B cell (primary cell): ENCODE data around the gene S1PR3. TPM values are rescaled to one million over a fixed set of nuclear protein-coding genes. Genes with fewer than 3 reads are reported as not detected.

Experiments
- ATAC-seq: fragments of 200-7000 bp; cut with Tn5 transposase; one replicate; pipeline ENCODE4 v1.10.0; 2021; ENCODE audit warnings: low read depth, mild to moderate bottlenecking, moderate number of reproducible peaks, moderate library complexity
- CTCF ChIA-PET: fragments of 350-600 bp; sonication (Branson Sonifier 250); formaldehyde crosslinking; loops from one replicate; lab custom pipeline; 2021; ENCODE audit warnings: antibody characterized with exemption, inconsistent platforms; lab: Charles Lee
- POLR2A ChIA-PET: fragments of 350-600 bp; sonication (Branson Sonifier 250); formaldehyde crosslinking; loops from one replicate; lab custom pipeline; 2021; ENCODE audit warnings: antibody characterized with exemption; lab: Charles Lee
- DNase-seq: peaks from one replicate; pipeline ENCODE4 v3.0.0; 2013
- H2AFZ ChIP-seq: 2 replicates; pipeline ENCODE4 v1.6.1; 2012; ENCODE audit warnings: mild to moderate bottlenecking, low read depth, low read length; ENCODE audit not compliant: insufficient read depth, poor library complexity, severe bottlenecking
- H3K27ac ChIP-seq, 2 donors: 1 replicate in 1 of 2; 2 replicates in 1 of 2; pipeline ENCODE4 v1.5.1; 2012 to 2013; ENCODE audit warnings: low read length in 2 of 2, mild to moderate bottlenecking in 2 of 2, moderate library complexity in 1 of 2
- H3K27me3 ChIP-seq, 4 experiments: fragments of 200-600 bp in 1 of 4; sonication (generic) in 1 of 4; replicated peaks in 1 of 4; 1 replicate in 2 of 4; 2 replicates in 2 of 4; pipeline versions ENCODE4 v1.6.1 to v1.7.0; 2013 to 2016; ENCODE audit warnings: low read length in 3 of 4, mild to moderate bottlenecking in 2 of 4, mixed read lengths in 1 of 4, moderate library complexity in 1 of 4; ENCODE audit not compliant: insufficient read depth in 4 of 4, control insufficient read depth in 3 of 4; ENCODE audit errors: control extremely low read depth in 1 of 4
- H3K36me3 ChIP-seq, 2 experiments: replicated peaks in 1 of 2; 1 replicate in 1 of 2; 2 replicates in 1 of 2; pipeline versions ENCODE4 v1.6.1 to v1.7.1; 2013; ENCODE audit warnings: low read length in 1 of 2; ENCODE audit not compliant: insufficient read depth in 2 of 2, control insufficient read depth in 1 of 2; ENCODE audit errors: control extremely low read depth in 1 of 2, extremely low read depth in 1 of 2
- H3K4me1 ChIP-seq, 2 donors: fragments of 200-600 bp in 1 of 2; sonication (generic) in 1 of 2; 1 replicate in 1 of 2; 2 replicates in 1 of 2; pipeline versions ENCODE4 v1.5.1 to v1.6.1; 2013 to 2017; ENCODE audit warnings: low read length in 2 of 2; ENCODE audit not compliant: control insufficient read depth in 2 of 2, insufficient read depth in 2 of 2
- H3K4me2 ChIP-seq: replicated peaks from 2 replicates; pipeline ENCODE3; 2012; ENCODE audit warnings: mild to moderate bottlenecking, low read depth, low read length; ENCODE audit not compliant: poor library complexity, severe bottlenecking
- H3K4me3 ChIP-seq, 5 experiments: fragments of 200-600 bp in 1 of 5; sonication (generic) in 1 of 5; 1 replicate in 3 of 5; 2 replicates in 2 of 5; pipeline versions ENCODE4 v1.5.1 to v1.7.0; 2011 to 2016; ENCODE audit warnings: low read length in 4 of 5, mild to moderate bottlenecking in 4 of 5, low read depth in 2 of 5, control low read depth in 1 of 5, moderate library complexity in 1 of 5; ENCODE audit not compliant: insufficient read depth in 1 of 5; ENCODE audit errors: control extremely low read depth in 1 of 5, extremely low read depth in 1 of 5
- H3K79me2 ChIP-seq: fragments of 200-600 bp; sonication (generic); one replicate; pipeline ENCODE4 v1.6.0; 2016; ENCODE audit warnings: low read length; ENCODE audit not compliant: control insufficient read depth, insufficient read depth
- H3K9ac ChIP-seq: fragments of 200-600 bp; sonication (generic); 2 replicates; pipeline ENCODE4 v1.6.1; 2017; ENCODE audit warnings: mild to moderate bottlenecking, low read length, moderate library complexity
- H3K9me3 ChIP-seq, 3 donors: one replicate each; pipeline versions ENCODE4 v1.6.1 to v1.7.1; 2013; ENCODE audit warnings: low read length in 2 of 3; ENCODE audit not compliant: control insufficient read depth in 2 of 3, insufficient read depth in 1 of 3; ENCODE audit errors: control extremely low read depth in 1 of 3
- H4K20me1 ChIP-seq: 2 replicates; pipeline ENCODE4 v1.6.0; 2012; ENCODE audit warnings: mild to moderate bottlenecking, low read length; ENCODE audit not compliant: insufficient read depth, control insufficient read depth, poor library complexity, severe bottlenecking
- H3K27ac Mint-ChIP-seq: one replicate; pipeline ENCODE4 v1.8.0; 2021; ENCODE audit warnings: mixed read lengths
- H3K27me3 Mint-ChIP-seq: one replicate; pipeline ENCODE4 v1.8.0; 2021; ENCODE audit warnings: mixed read lengths
- H3K4me1 Mint-ChIP-seq: one replicate; pipeline ENCODE4 v1.8.0; 2021; ENCODE audit warnings: mixed read lengths
- H3K4me3 Mint-ChIP-seq: one replicate; pipeline ENCODE4 v1.8.0; 2021; ENCODE audit warnings: mixed read lengths
- H3K9me3 Mint-ChIP-seq: one replicate; pipeline ENCODE4 v1.8.0; 2022; ENCODE audit warnings: mixed read lengths; ENCODE audit not compliant: insufficient read depth
- EZH2 ChIP-seq: IDR thresholded peaks from 2 replicates; pipeline ENCODE4 v1.6.1; 2012; ENCODE audit warnings: borderline replicate concordance, low read depth, mild to moderate bottlenecking, moderate library complexity, low read length; ENCODE audit not compliant: insufficient read depth, poor library complexity, severe bottlenecking
- WGBS: methylation state at CpG from one replicate; pipeline ENCODE4 v1.1.5; 2013; ENCODE audit warnings: missing lambda C conversion rate; ENCODE audit not compliant: insufficient coverage; 5-methylcytosine and 5-hydroxymethylcytosine counted together
- intact Hi-C: fragments of 100-400 bp; cut with micrococcal nuclease; formaldehyde crosslinking; loops from one replicate; pipeline ENCODE4 v1.10.0; 2022
- polyA plus RNA-seq: library from polyadenylated mRNA; depleted of rRNA; stranded (reverse); fragments of >200 nt; gene quantifications from 2 replicates; pipeline ENCODE4 v1.2.3, GENCODE V29; 2012
- total RNA-seq, 2 donors: library from RNA; stranded (reverse); fragments of 120-200 nt in 1 of 2; gene quantifications; 1 replicate in 1 of 2; 2 replicates in 1 of 2; pipeline versions ENCODE4 v1.2.3 to v1.2.4, GENCODE V29; 2013 to 2022
- TF ChIP-seq, protein P1 (sequence below): fragments of 200-600 bp; IDR thresholded peaks from one replicate; pipeline ENCODE4 v1.8.0; 2022; ENCODE audit warnings: antibody characterized with exemption, mild to moderate bottlenecking

Gene S1PR3
- total and polyA plus RNA-seq, 2 donors (not counting 1 experiment from before 2014, with no cell fraction given) = 0.25 TPM; not detected in 1

DNA sequence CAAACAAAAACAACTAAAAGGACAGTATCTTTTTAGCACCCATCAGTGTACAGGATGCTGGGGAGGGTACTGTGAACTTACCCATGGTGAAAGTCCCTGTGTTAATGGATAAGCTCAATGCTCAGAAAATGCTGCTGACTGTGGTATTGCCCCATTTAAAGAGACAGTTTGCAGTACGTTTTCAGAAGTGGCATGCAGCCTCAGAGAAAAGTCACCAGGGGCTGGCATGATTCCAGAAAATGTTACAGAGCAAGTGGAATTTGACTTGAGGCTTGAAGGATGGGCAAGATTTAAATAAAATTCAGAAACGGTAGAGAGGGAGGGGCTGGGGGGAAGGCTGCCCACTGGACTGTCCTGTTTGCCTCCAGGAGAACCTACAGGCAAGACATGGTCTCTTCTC is 7.2 kb downstream of the S1PR3 start:
- 10% methylated on average over 2 of the region's 2 CpGs for WGBS

DNA sequence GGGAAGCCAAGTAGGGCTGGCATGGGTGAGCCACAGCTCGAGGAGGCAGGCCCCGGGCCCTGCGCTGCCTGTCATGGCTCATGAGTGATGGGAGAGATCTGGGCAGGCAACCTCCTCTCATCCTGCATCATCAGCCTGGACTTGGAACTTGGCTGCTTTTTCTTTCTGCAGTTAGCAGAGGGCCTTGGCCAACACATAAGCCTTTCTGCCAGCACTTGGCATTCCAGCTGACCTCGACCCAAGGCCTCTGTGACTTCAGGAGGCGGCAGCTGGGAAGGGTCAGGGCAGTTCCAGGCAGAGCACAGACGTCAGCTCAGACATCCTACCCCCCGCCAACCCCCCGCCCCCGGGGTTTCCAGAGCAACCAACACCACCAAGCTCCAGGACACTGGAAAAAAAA is 7.6 kb downstream of the S1PR3 start:
- Mint-ChIP-seq H3K27me3 (peaks cover 24% of the 10 kb centered on the region), H3K27ac (no peak overlapping the region), H3K4me3 (no peak overlapping the region), H3K9me3 (no peaks in the 10 kb centered on the region), H3K4me1 (peaks cover 3% of the 10 kb centered on the region)
- DNase-seq (no peak), ATAC-seq (no peak)
- Histone ChIP-seq H3K9me3 (no peaks in the 10 kb centered on the region), H3K27me3 (peaks cover 0 to 16% (median 4%) of the 10 kb centered on the region in 4 experiments), H4K20me1 (no peaks in the 10 kb centered on the region), H3K4me3 (no peak overlapping the region), H3K4me2 (no peak overlapping the region), H3K9ac (no peak overlapping the region), H3K36me3 (no peaks in the 10 kb centered on the region), H3K27ac (no peak overlapping the region), H3K4me1 (peaks cover 3 to 7% of the 10 kb centered on the region in 2 donors), H2AFZ (no peak overlapping the region), H3K79me2 (no peaks in the 10 kb centered on the region)
- WGBS = 90% methylated on average over 5 of the region's 9 CpGs
- TF ChIP-seq, protein P1, sequence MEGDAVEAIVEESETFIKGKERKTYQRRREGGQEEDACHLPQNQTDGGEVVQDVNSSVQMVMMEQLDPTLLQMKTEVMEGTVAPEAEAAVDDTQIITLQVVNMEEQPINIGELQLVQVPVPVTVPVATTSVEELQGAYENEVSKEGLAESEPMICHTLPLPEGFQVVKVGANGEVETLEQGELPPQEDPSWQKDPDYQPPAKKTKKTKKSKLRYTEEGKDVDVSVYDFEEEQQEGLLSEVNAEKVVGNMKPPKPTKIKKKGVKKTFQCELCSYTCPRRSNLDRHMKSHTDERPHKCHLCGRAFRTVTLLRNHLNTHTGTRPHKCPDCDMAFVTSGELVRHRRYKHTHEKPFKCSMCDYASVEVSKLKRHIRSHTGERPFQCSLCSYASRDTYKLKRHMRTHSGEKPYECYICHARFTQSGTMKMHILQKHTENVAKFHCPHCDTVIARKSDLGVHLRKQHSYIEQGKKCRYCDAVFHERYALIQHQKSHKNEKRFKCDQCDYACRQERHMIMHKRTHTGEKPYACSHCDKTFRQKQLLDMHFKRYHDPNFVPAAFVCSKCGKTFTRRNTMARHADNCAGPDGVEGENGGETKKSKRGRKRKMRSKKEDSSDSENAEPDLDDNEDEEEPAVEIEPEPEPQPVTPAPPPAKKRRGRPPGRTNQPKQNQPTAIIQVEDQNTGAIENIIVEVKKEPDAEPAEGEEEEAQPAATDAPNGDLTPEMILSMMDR = no peak
- TF ChIP-seq EZH2 = no peak
- CTCF ChIA-PET = no interaction called here
- POLR2A ChIA-PET = no interaction called here
- intact Hi-C loops = no loop called here

More for the DNA sequence above, 7.2 kb downstream of the S1PR3 start:
- no peak overlapping the region for H3K4me3 Mint-ChIP-seq
- Histone ChIP-seq H3K79me2 (no peaks in the 10 kb centered on the region), H3K4me2 (no peak overlapping the region), H2AFZ (no peak overlapping the region), H4K20me1 (no peaks in the 10 kb centered on the region), H3K4me1 (peaks cover 3 to 7% of the 10 kb centered on the region in 2 donors), H3K36me3 (no peaks in the 10 kb centered on the region), H3K27ac (no peak overlapping the region), H3K9ac (no peak overlapping the region), H3K9me3 (no peaks in the 10 kb centered on the region), H3K4me3 (no peak overlapping the region), H3K27me3 (peaks cover 0 to 19% (median 5%) of the 10 kb centered on the region in 4 experiments)
- DNase-seq (no peak), ATAC-seq (no peak)
- H3K27me3 Mint-ChIP-seq = peaks cover 26% of the 10 kb centered on the region
- H3K4me1 Mint-ChIP-seq = peaks cover 3% of the 10 kb centered on the region
- POLR2A ChIA-PET = no interaction called here
- TF ChIP-seq, protein P1 = no peak
- TF ChIP-seq EZH2 = no peak
- intact Hi-C loops = no loop called here
- no peak overlapping the region for H3K27ac Mint-ChIP-seq
- CTCF ChIA-PET = no interaction called here
- no peaks in the 10 kb centered on the region for H3K9me3 Mint-ChIP-seq
